GM12864 (cell line): ENCODE results near the gene RPUSD4.

Source experiments
- DNase-seq: peaks from one replicate; pipeline ENCODE4 v3.0.0-alpha.2; 2011; ENCODE audit warnings: low read depth
- H3K4me3 ChIP-seq: 2 replicates; pipeline ENCODE4 v1.5.1; 2011; ENCODE audit warnings: mild to moderate bottlenecking, low read depth, low read length, control low read depth
- TF ChIP-seq, protein P1 (sequence below): IDR thresholded peaks from 2 replicates; pipeline ENCODE4 v1.5.1; 2011; ENCODE audit warnings: low read depth, mild to moderate bottlenecking, moderate library complexity, low read length, control low read depth, inconsistent platforms; ENCODE audit errors: missing control alignments

RPUSD4 gene

DNA sequence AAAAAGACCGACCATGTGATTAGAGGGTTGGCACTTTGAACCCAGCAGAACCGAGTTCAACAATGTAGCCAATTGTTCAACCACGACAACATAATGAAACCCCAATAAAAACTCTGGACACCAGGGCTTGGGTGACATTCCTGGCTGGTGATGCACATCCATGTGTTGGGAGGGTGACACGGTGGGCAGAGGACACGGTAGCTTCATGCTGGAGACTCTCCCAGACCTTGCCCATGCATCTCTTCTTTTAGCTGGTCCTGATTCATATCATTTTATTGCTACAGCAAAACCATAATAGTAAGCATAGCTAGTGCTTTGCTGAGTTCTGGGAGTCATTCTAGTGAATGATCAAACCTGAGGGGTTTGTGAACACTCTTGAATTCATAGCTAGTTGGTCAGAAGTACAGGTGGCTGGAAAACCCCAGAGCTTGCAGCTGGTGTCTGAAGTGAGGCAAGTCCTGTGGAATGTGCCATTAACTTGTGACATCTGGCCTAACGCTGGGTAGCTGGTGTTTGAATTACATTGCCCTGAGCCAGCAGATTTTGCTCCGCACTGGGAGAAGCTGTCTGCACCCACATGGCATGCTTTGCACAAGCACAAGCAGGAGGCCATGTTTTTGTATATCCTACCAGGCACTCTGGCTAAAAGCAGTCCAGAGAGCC, 14.0 kb downstream of the RPUSD4 start:
- DNase-seq = no peak
- H3K4me3 ChIP-seq = no peak overlapping the region
- TF ChIP-seq, protein P1, sequence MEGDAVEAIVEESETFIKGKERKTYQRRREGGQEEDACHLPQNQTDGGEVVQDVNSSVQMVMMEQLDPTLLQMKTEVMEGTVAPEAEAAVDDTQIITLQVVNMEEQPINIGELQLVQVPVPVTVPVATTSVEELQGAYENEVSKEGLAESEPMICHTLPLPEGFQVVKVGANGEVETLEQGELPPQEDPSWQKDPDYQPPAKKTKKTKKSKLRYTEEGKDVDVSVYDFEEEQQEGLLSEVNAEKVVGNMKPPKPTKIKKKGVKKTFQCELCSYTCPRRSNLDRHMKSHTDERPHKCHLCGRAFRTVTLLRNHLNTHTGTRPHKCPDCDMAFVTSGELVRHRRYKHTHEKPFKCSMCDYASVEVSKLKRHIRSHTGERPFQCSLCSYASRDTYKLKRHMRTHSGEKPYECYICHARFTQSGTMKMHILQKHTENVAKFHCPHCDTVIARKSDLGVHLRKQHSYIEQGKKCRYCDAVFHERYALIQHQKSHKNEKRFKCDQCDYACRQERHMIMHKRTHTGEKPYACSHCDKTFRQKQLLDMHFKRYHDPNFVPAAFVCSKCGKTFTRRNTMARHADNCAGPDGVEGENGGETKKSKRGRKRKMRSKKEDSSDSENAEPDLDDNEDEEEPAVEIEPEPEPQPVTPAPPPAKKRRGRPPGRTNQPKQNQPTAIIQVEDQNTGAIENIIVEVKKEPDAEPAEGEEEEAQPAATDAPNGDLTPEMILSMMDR = no peak

DNA sequence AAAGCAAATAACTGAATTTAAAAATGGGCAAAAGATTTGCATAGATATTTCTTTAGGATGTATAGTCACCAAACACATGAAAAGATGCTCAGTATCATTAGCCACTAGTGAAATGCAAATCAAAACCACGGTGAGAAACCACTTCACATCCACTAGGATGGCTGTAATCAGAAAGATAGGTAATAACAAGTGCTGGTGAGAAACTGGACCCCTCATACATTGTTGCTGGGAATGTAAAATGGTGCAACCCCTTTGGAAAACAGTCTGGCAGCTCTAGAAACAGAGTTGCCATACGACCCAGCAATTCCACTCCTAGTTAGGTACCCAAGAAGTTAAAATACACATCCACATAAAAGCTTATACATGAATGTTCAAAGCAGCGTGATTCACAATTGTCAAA, 16.3 kb downstream of the RPUSD4 start:
- TF ChIP-seq, protein P1 = no peak
- no peak overlapping the region for H3K4me3 ChIP-seq
- no peak for DNase-seq

DNA sequence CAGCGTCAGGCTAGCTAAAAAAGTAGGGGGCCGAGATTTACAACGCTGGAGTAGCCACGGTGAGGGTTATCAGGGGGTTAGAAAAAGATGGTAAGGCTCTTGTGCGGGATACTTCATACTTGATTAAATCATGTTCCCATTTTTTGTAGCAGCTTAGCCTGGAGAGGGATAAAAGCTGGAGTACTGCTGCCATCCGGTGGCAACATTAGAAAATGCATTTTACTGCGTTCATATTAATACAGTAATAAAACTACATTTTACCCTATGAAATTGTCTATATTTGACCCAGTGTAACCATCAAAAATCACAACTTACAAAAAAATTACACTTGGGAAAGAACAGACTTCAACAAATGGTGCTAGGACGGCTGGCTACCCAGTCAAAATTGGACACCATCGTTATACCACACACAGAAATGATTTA, 17.3 kb downstream of the RPUSD4 start:
- DNase-seq = no peak
- no peak overlapping the region for H3K4me3 ChIP-seq
- TF ChIP-seq, protein P1 = peak; percentile 53

DNA sequence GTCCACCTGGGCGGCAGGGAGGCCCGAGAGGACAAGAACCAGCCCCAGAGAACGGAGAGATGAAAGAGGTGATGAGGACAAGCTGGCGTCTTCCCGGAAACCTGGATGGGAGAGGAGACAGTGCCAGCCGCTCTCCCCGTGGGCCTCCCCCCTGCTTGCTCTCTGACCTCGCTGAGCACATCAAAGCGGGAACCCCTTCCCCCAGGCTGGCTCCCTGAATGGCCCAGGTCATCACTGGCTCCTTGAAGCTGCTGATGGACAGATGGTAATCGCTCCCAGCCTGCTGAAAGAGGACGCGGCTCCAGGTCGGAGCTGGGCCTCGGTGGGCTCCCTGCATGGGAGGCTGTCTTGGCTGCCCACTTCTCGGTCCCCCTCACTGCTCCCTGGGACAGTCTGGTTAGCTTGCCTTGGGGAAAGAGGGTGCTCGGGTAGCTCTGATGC, 18.4 kb downstream of the RPUSD4 start:
- TF ChIP-seq, protein P1 = no peak
- H3K4me3 ChIP-seq = no peak overlapping the region
- no peak for DNase-seq

DNA sequence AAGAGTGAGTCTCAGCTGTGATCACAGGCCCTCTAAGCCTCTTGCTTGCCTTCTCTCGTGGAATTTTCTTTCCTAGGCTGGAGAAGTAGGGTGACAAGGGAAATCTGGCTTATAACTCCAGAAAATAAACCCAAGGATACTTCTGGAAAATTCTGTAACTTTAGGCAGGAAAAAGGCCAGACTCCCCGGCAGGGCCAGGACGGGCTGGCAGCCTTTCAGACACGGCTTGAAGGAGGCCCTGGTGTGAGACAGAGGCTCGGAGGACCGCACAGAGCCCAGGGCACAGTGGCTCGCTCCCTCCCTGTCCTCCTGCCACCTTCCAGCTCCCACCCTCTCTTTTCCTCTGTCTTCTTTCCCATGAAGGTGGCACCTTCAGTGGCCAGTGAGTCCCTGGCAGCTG, 19.1 kb downstream of the RPUSD4 start:
- no peak for DNase-seq
- TF ChIP-seq, protein P1 = no peak
- no peak overlapping the region for H3K4me3 ChIP-seq

DNA sequence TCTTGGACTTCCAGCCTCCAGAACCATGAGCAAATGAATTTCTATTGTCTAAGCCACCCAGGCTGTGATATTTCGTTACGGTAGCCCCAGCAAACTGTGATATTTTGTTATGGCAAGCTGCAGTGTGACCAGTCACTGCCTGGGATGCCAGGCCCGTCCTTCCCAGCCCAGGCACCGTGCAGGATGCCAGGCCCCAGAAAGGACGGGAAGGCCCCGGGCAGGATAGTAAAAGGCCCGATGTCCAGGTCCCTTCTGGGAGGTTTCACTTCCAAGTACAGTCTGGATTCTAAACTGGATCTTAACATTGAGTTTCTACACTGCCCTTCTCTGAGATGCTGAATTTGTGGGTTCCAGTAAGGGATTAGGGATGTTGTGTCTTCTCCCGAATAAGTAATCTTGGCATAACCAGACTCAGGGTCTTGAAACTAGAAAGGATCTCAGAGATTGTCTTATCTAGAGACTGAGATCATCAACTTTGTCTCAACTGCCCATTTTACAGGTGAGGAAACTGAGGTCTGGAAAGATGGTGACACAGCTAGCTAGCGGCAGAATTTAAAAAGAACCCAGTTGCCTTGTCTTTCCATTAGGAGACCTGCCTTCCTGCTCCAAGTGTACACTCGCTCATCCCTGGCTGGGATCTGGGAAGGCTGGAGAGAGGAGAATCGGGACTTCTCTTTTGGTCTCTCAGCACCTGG, 19.9 kb downstream of the RPUSD4 start:
- no peak overlapping the region for H3K4me3 ChIP-seq
- no peak for DNase-seq
- TF ChIP-seq, protein P1 = no peak
